HepG2 (cell line): Measurements from ENCODE around the gene EFCAB13. TPM values are rescaled to one million over a fixed set of nuclear protein-coding genes. Genes with fewer than 3 reads are reported as not detected.

Experiments
- ARNT2 ChIP-seq: sonication (generic); formaldehyde crosslinking; IDR thresholded peaks from 2 replicates; pipeline ENCODE4 v1.8.0; 2022; ENCODE audit warnings: mild to moderate bottlenecking, low read depth, missing genetic modification reagents, moderate library complexity
- ATF7-NPFF ChIP-seq: sonication (generic); formaldehyde crosslinking; IDR thresholded peaks from 2 replicates; pipeline ENCODE4 v1.8.1; 2023; ENCODE audit warnings: mild to moderate bottlenecking, low read depth, missing genetic modification reagents, moderate library complexity
- CEBPG ChIP-seq: IDR thresholded peaks from 2 replicates; pipeline ENCODE4 v1.6.1; 2016
- EP300 ChIP-seq, 3 experiments: sonication (generic) in 1 of 3; formaldehyde crosslinking in 1 of 3; IDR thresholded peaks; 2 replicates each; pipeline versions ENCODE4 v1.5.1 to v1.6.1; 2011 to 2020; ENCODE audit warnings: low read depth in 2 of 3, low read length in 2 of 3, borderline replicate concordance in 1 of 3, improper control_type of control experiment in 1 of 3, mild to moderate bottlenecking in 1 of 3, missing genetic modification reagents in 1 of 3, moderate library complexity in 1 of 3
- HNF4G ChIP-seq, 2 experiments: sonication (generic) in 1 of 2; formaldehyde crosslinking in 1 of 2; IDR thresholded peaks; 2 replicates each; pipeline versions ENCODE4 v1.4.0 to v1.6.1; 2011 to 2020; ENCODE audit warnings: borderline replicate concordance in 2 of 2, low read depth in 2 of 2, mild to moderate bottlenecking in 2 of 2, low read length in 1 of 2, missing genetic modification reagents in 1 of 2, moderate library complexity in 1 of 2
- ISX ChIP-seq: sonication (generic); formaldehyde crosslinking; conservative IDR thresholded peaks from 2 replicates; pipeline ENCODE4 v1.5.0; 2020; ENCODE audit warnings: missing genetic modification reagents
- KDM5A ChIP-seq: fragments of 200-600 bp; sonication (generic); IDR thresholded peaks from 2 replicates; pipeline ENCODE4 v1.7.0; 2018; ENCODE audit warnings: antibody characterized with exemption, mild to moderate bottlenecking, low read length, borderline replicate concordance
- NCOA2 ChIP-seq: sonication (generic); formaldehyde crosslinking; IDR thresholded peaks from 2 replicates; pipeline ENCODE4 v1.8.0; 2022; ENCODE audit warnings: inconsistent platforms
- NFE2L1 ChIP-seq: sonication (generic); formaldehyde crosslinking; IDR thresholded peaks from 2 replicates; pipeline ENCODE4 v1.4.0; 2020; ENCODE audit warnings: missing genetic modification reagents, mild to moderate bottlenecking, borderline replicate concordance
- POLR2A ChIP-seq, 2 experiments: IDR thresholded peaks; 2 replicates each; pipeline ENCODE4 v1.6.1; 2011; ENCODE audit warnings: low read depth in 2 of 2, low read length in 2 of 2, mild to moderate bottlenecking in 1 of 2, moderate library complexity in 1 of 2; ENCODE audit not compliant: insufficient read depth in 1 of 2
- RFXANK ChIP-seq: IDR thresholded peaks from 2 replicates; pipeline ENCODE4 v1.6.1; 2016
- SPEN ChIP-seq: sonication (generic); formaldehyde crosslinking; IDR thresholded peaks from 2 replicates; pipeline ENCODE4 v1.5.1; 2020; ENCODE audit warnings: low read depth, mild to moderate bottlenecking, missing genetic modification reagents
- SRSF4 ChIP-seq: fragments of 200-400 bp; formaldehyde crosslinking; IDR thresholded peaks from one replicate; pipeline ENCODE4 v1.6.1; 2018; ENCODE audit warnings: mild to moderate bottlenecking, low read depth, low read length, moderate library complexity; ENCODE audit not compliant: poor library complexity, severe bottlenecking
- STAG1 ChIP-seq: sonication (generic); formaldehyde crosslinking; IDR thresholded peaks from 2 replicates; pipeline ENCODE4 v1.4.0; 2020; ENCODE audit warnings: missing genetic modification reagents
- ZBTB8A ChIP-seq: sonication (generic); formaldehyde crosslinking; IDR thresholded peaks from 2 replicates; pipeline ENCODE4 v1.4.0; 2020; ENCODE audit warnings: mild to moderate bottlenecking, low read depth, missing genetic modification reagents, borderline replicate concordance
- ZHX2 ChIP-seq, 2 experiments: sonication (generic) in 1 of 2; formaldehyde crosslinking in 1 of 2; IDR thresholded peaks; 2 replicates each; pipeline versions ENCODE4 v1.6.1 to v1.9.0; 2014 to 2022; ENCODE audit warnings: antibody characterized with exemption in 1 of 2, borderline replicate concordance in 1 of 2, inconsistent platforms in 1 of 2, low read depth in 1 of 2, missing genetic modification reagents in 1 of 2
- ZMYM2 ChIP-seq: sonication (generic); formaldehyde crosslinking; IDR thresholded peaks from 2 replicates; pipeline ENCODE4 v1.8.0; 2022; ENCODE audit warnings: mild to moderate bottlenecking, missing genetic modification reagents
- ZNF350 ChIP-seq: sonication (generic); formaldehyde crosslinking; IDR thresholded peaks from 2 replicates; pipeline ENCODE4 v1.4.0; 2020; ENCODE audit warnings: mild to moderate bottlenecking, low read depth, missing genetic modification reagents, borderline replicate concordance
- ZNF44 ChIP-seq: sonication (generic); formaldehyde crosslinking; IDR thresholded peaks from 2 replicates; pipeline ENCODE4 v1.5.1; 2020; ENCODE audit warnings: mild to moderate bottlenecking, missing genetic modification reagents
- ZUFSP ChIP-seq: sonication (generic); formaldehyde crosslinking; IDR thresholded peaks from 2 replicates; pipeline ENCODE4 v1.9.0; 2021; ENCODE audit warnings: missing genetic modification reagents, mild to moderate bottlenecking, borderline replicate concordance
- polyA plus RNA-seq, 8 experiments: library from polyadenylated mRNA; depleted of rRNA in 3 of 8; stranded (reverse) in 7 of 8; unstranded in 1 of 8; fragments of >200 nt; fragmentation: Illumina TruSeq in 4 of 8; extraction: Trizol in 4 of 8; gene quantifications; 2 replicates each; pipeline versions ENCODE4 v1.2.1 to v1.2.3, GENCODE V29; 2011 to 2016; ENCODE audit warnings: low read depth in 4 of 8, missing spikeins in 1 of 8, mixed read lengths in 1 of 8; ENCODE audit not compliant: insufficient read depth in 1 of 8
- total RNA-seq, 5 experiments: library from RNA; depleted of rRNA; stranded (reverse); fragments of >200 nt; fragmentation: Illumina TruSeq; extraction: Trizol; gene quantifications; 2 replicates each; pipeline ENCODE4 v1.2.3, GENCODE V29; 2016; ENCODE audit warnings: low read depth in 1 of 5

Gene EFCAB13
- total and polyA plus RNA-seq, 2 of the 13 experiments (the other 11 are each of a cell fraction or from before 2014, with no cell fraction given): 0.22 to 0.71 TPM

GRCh38 chr17:47323382-47324223, at the start of gene EFCAB13 (continued):
- TF ChIP-seq ZBTB8A (CRISPR knock-in tag) (peak; percentile 94; the same call in 1 of the 2 replicates), CEBPG (CRISPR knock-in tag) (no peak), ZNF350 (CRISPR knock-in tag) (peak; percentile 82), ZMYM2 (CRISPR knock-in tag) (0 out of 2 replicates have a peak, but pooled peaks have one; percentile 61), SPEN (CRISPR knock-in tag) (peak; percentile 92), POLR2A (IDR thresholded peaks at IDR 0.05; ENCODE audit: insufficient read depth in 1 of 2, low read depth in 2 of 2, low read length in 2 of 2) (peak; percentile 37 to 87; a peak in 2 of 4 replicates), KDM5A (no peak; the same call in 1 of the 2 replicates), EP300 (IDR thresholded peaks at IDR 0.05; ENCODE audit: low read depth in 2 of 2, low read length in 2 of 2) (no peak), EP300 (CRISPR knock-in tag; IDR thresholded peaks at IDR 0.05; ENCODE audit: borderline replicate concordance) (no peak; the same call in 1 of the 2 replicates), NCOA2 (peak; percentile 58; the same call in 1 of the 2 replicates), RFXANK (no peak), ISX (CRISPR knock-in tag) (0 out of 2 replicates have a peak, but pooled peaks have one; percentile 60), ATF7-NPFF (CRISPR knock-in tag) (peak; percentile 99), ZNF44 (CRISPR knock-in tag) (peak; percentile 69; the same call in 1 of the 2 replicates), HNF4G (IDR thresholded peaks at IDR 0.05; ENCODE audit: borderline replicate concordance, low read depth, low read length) (no peak), HNF4G (CRISPR knock-in tag; IDR thresholded peaks at IDR 0.05; ENCODE audit: borderline replicate concordance, low read depth) (no peak; the same call in none of the 2 replicates), STAG1 (CRISPR knock-in tag) (peak; percentile 18; the same call in 1 of the 2 replicates), ARNT2 (CRISPR knock-in tag) (peak; percentile 97), NFE2L1 (no peak), SRSF4 (no peak), ZHX2 (IDR thresholded peaks at IDR 0.05; ENCODE audit: low read depth) (no peak), ZHX2 (CRISPR knock-in tag; IDR thresholded peaks at IDR 0.05; ENCODE audit: borderline replicate concordance) (peak; percentile 86; the same call in 1 of the 2 replicates), ZUFSP (CRISPR knock-in tag) (no peak)
